NB4 (cell line): ENCODE data around the gene C21orf58.

Experiments
- DNase-seq: peaks from one replicate; pipeline ENCODE4 v3.0.0; 2010; ENCODE audit warnings: low read depth
- H3K4me3 ChIP-seq: one replicate; pipeline ENCODE4 v1.5.1; 2011; ENCODE audit warnings: mild to moderate bottlenecking, low read depth, low read length, moderate library complexity
- MYC ChIP-seq: IDR thresholded peaks from 2 replicates; pipeline ENCODE4 v1.6.1; 2011; ENCODE audit warnings: low read depth, low read length
- POLR2A ChIP-seq: IDR thresholded peaks from 2 replicates; pipeline ENCODE4 v1.6.1; 2011; ENCODE audit warnings: mild to moderate bottlenecking; ENCODE audit not compliant: insufficient read length; ENCODE audit errors: extremely low read depth
- TF ChIP-seq, protein P1 (sequence below): IDR thresholded peaks from 2 replicates; pipeline ENCODE4 v1.6.1; 2011; ENCODE audit warnings: low read depth, low read length
- TF ChIP-seq, protein P2 (sequence below): IDR thresholded peaks from one replicate; pipeline ENCODE4 v1.5.1; 2012; ENCODE audit warnings: low read depth, low read length

Gene C21orf58

DNA sequence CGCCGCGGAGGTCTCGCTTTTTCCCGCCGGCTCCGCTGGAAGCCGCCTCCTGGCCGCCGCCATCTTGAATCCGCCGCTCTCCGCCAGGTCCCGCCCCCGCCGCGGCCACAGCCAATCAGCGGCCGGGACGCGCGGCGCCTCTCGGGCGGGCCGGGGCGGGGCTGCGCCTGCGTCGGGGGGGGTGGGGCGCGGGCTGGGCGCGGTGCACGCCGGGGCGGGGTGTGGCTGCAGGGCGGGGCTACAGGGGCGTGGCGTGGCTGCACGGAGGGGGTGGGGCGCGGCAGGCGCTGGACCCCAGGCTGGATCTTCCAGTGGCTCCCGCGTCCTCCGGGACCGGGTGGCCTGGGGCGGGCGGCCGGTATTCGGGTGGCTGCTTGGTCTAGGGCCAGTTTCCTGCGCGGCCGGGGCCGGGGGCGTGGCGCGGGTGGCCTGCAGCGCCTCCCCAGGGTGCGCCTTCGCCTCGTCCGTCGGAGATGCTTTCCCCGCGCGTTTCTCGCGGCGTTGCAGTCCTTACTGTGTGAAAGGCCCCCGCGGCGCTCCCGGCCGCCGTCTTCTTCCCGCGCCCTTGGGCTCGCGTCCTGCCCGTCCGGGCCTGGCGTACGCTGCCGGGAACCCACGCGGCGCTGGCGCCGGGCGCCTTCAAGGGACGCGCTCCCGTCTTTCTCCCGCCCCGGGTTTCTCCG lies 861 bp upstream of the C21orf58 start:
- DNase-seq: peak; percentile 86
- TF ChIP-seq, protein P1, sequence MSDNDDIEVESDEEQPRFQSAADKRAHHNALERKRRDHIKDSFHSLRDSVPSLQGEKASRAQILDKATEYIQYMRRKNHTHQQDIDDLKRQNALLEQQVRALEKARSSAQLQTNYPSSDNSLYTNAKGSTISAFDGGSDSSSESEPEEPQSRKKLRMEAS: no peak
- TF ChIP-seq MYC (peak; percentile 33; the same call in 1 of the 2 replicates), POLR2A (peak; percentile 39)
- TF ChIP-seq, protein P2, sequence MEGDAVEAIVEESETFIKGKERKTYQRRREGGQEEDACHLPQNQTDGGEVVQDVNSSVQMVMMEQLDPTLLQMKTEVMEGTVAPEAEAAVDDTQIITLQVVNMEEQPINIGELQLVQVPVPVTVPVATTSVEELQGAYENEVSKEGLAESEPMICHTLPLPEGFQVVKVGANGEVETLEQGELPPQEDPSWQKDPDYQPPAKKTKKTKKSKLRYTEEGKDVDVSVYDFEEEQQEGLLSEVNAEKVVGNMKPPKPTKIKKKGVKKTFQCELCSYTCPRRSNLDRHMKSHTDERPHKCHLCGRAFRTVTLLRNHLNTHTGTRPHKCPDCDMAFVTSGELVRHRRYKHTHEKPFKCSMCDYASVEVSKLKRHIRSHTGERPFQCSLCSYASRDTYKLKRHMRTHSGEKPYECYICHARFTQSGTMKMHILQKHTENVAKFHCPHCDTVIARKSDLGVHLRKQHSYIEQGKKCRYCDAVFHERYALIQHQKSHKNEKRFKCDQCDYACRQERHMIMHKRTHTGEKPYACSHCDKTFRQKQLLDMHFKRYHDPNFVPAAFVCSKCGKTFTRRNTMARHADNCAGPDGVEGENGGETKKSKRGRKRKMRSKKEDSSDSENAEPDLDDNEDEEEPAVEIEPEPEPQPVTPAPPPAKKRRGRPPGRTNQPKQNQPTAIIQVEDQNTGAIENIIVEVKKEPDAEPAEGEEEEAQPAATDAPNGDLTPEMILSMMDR: no peak
- peak overlapping the region; percentile 83 for H3K4me3 ChIP-seq

DNA sequence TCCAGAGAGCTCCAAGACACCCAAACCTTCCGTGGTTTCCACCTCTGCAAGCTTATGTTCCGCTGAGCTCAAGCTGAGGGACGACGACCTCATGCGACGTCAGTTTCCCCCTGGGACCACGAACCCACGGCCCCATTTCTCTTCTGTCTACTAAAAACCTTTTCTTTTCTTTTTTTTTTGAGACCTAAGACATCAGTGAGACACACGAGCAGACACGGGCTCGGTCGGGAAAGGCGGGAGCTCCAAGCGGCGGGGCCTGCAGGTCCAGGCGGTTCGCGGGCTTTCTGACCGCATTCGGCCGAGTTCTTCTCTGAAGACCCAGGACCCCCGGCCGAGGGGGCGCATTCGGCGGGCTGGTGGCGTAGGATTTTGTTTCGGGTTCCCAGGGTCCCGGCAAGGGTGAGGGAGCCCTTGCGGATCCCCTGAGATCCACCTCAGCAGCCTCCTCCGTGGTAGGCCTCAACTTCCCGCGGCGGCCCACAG lies 402 bp downstream of the C21orf58 start:
- no peak for TF ChIP-seq MYC
- TF ChIP-seq, protein P1: peak; percentile 33
- TF ChIP-seq, protein P2: no peak
- H3K4me3 ChIP-seq: peak overlapping the region; percentile 73
- DNase-seq: peak; percentile 45

DNA sequence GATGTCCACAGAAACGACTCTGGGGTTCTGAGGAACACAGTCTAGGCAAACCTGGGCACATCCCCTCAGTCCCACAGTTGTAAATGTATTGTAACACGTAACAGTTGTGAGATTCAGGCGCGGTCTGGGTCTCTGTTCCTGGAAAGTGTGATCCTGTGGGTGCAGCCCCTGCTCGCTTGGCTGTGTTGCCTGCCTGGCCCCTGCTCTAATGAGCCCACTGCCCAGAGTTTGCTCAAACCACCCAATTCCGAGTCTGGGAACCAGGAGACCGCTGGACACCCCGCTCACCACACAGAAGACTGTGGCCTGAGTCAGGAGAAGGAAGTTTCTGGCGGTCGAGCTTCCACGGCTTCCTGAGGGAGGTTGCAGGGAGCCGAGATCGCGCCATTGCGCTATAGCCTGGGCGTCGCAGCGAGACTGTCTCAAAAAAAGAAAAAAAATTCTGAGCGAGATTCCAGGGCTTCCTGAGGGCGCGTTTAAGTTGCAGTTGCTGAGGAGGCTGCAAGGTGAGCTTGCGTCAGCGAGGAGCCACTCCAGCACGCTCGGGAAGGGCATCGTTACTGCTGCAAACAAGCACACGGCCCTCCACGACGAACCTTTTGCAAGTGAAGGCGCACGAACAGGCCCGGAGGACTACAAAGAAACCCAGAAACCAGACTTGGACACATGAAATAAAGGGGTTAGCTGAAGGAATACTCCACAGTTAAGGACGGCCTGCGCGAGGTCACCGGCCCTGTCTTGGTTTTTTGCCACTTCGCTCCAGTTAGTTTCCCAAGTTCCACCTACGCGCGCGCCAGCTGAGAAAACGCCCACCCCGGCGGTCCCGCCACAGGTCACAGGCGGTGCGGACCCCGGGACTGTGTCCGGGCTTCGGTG lies 1.1 kb downstream of the C21orf58 start:
- peak overlapping the region; percentile 73 for H3K4me3 ChIP-seq
- TF ChIP-seq, protein P1: no peak
- TF ChIP-seq, protein P2: no peak
- TF ChIP-seq MYC (no peak), POLR2A (no peak)
- peak; percentile 57 for DNase-seq

DNA sequence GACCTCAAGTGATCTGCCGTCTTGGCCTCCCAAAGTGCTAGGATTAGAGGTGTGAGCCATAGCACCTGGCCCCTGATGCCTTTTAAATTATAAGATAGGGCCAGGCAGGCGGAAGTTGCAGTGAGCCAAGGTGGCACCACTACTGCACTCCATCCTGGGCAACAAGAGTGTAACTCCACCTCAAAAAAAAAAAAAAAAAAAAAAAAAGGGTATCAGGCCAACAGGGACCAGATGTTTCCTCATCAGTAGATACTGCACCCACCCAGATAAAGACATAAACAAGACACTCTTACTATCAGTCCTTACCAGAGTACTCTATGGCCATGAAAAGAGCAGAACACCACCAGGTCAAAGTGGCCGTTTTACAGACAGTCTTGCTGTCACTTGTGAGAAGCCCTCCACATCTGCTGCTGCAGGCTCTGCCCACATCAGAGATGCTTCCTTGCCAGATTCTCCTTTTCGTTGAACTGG lies 3.3 kb downstream of the C21orf58 start:
- no peak for DNase-seq
- peak overlapping the region; percentile 73 for H3K4me3 ChIP-seq
- no peak for TF ChIP-seq POLR2A
- TF ChIP-seq, protein P1: no peak
- TF ChIP-seq, protein P2: no peak
- no peak for TF ChIP-seq MYC

DNA sequence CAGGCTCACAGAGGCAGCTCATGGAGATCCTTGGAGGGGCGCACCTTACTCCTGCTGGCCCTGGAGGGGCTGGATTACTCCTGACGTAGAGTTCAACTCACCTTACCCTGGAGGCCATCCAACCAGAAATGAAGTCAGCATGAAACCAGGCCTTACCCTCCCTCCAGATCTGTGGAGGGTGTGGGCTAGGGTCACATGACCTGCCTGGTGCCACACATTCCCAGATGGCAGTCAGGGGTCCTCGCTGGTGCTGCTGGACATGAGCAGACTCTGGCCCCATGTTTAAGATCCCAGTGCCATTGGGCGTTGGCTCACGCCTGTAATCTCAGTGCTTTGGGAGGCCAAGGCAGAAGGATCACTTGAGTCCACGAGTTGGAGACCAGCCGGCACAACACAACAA lies 4.5 kb downstream of the C21orf58 start:
- no peak for DNase-seq
- no peak overlapping the region for H3K4me3 ChIP-seq
- TF ChIP-seq, protein P2: no peak
- TF ChIP-seq MYC (no peak), POLR2A (no peak)
- TF ChIP-seq, protein P1: no peak
